Measurements from ENCODE around the gene PRKCA.

Gene PRKCA

GRCh38 chr17:66441101-66441661, 138.8 kb downstream of the PRKCA start:
- TF ChIP-seq EGR1 (IDR thresholded peaks at IDR 0.05): no peak
- TF ChIP-seq, protein P1, sequence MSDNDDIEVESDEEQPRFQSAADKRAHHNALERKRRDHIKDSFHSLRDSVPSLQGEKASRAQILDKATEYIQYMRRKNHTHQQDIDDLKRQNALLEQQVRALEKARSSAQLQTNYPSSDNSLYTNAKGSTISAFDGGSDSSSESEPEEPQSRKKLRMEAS (IDR thresholded peaks at IDR 0.05): no peak
- no peak for TF ChIP-seq YY1 (IDR thresholded peaks at IDR 0.05; ENCODE audit: low read depth)
- no peak for TF ChIP-seq REST (IDR thresholded peaks at IDR 0.05; ENCODE audit: low read depth)
- no peak for TF ChIP-seq CEBPB (IDR thresholded peaks at IDR 0.05)
- TF ChIP-seq, protein P2, sequence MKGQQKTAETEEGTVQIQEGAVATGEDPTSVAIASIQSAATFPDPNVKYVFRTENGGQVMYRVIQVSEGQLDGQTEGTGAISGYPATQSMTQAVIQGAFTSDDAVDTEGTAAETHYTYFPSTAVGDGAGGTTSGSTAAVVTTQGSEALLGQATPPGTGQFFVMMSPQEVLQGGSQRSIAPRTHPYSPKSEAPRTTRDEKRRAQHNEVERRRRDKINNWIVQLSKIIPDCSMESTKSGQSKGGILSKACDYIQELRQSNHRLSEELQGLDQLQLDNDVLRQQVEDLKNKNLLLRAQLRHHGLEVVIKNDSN (IDR thresholded peaks at IDR 0.05): no peak
- no peak for TF ChIP-seq RAD21 (IDR thresholded peaks at IDR 0.05; ENCODE audit: low read depth)
- TF ChIP-seq TEAD4 (IDR thresholded peaks at IDR 0.05): no peak
- TF ChIP-seq TAF1 (IDR thresholded peaks at IDR 0.05; ENCODE audit: low read depth): no peak
- TF ChIP-seq CREB1 (IDR thresholded peaks at IDR 0.05; ENCODE audit: low read depth): no peak
- TF ChIP-seq FOXM1 (IDR thresholded peaks at IDR 0.05; ENCODE audit: borderline replicate concordance, low read depth): no peak
- no peak for TF ChIP-seq EP300 (IDR thresholded peaks at IDR 0.05; ENCODE audit: borderline replicate concordance)
- no peak for TF ChIP-seq ZBTB7A (IDR thresholded peaks at IDR 0.05; ENCODE audit: low read depth)
- TF ChIP-seq TCF12 (IDR thresholded peaks at IDR 0.05; ENCODE audit: low read depth): no peak
- TF ChIP-seq NFIC (IDR thresholded peaks at IDR 0.05): no peak

DNA sequence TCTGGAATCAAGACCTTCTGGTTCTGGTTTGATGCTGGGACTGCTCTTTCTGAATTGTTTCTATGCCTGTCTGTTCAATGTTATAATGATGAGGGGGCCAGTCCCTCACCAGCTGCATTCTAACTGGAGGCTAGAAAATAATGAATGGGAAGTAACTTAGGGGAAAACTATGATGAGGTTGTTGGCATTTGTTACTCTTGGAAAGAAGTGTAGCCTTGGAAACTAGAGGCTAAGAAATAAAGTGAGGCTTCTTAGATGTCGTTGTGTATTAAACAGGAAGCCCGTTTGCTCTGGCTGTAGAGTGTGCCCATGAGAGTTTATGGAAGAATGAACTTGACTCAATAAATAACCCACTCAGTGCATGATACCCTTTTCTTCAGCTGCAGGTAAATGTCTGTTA, 140.8 kb downstream of the PRKCA start:
- TF ChIP-seq REST (IDR thresholded peaks at IDR 0.05; ENCODE audit: low read depth) (no peak), TCF12 (IDR thresholded peaks at IDR 0.05; ENCODE audit: low read depth) (no peak), TEAD4 (IDR thresholded peaks at IDR 0.05) (no peak), EP300 (IDR thresholded peaks at IDR 0.05; ENCODE audit: borderline replicate concordance) (no peak), CEBPB (IDR thresholded peaks at IDR 0.05) (no peak), YY1 (IDR thresholded peaks at IDR 0.05; ENCODE audit: low read depth) (no peak), ZBTB7A (IDR thresholded peaks at IDR 0.05; ENCODE audit: low read depth) (no peak), RAD21 (IDR thresholded peaks at IDR 0.05; ENCODE audit: low read depth) (no peak), EGR1 (IDR thresholded peaks at IDR 0.05) (no peak), FOXM1 (IDR thresholded peaks at IDR 0.05; ENCODE audit: borderline replicate concordance, low read depth) (no peak), NFIC (IDR thresholded peaks at IDR 0.05) (no peak), CREB1 (IDR thresholded peaks at IDR 0.05; ENCODE audit: low read depth) (no peak), TAF1 (IDR thresholded peaks at IDR 0.05; ENCODE audit: low read depth) (no peak)
- TF ChIP-seq, protein P1 (IDR thresholded peaks at IDR 0.05): no peak
- TF ChIP-seq, protein P2 (IDR thresholded peaks at IDR 0.05): no peak

GRCh38 chr17:66443606-66444005, 141.2 kb downstream of the PRKCA start:
- TF ChIP-seq EP300 (IDR thresholded peaks at IDR 0.05; ENCODE audit: borderline replicate concordance): no peak
- TF ChIP-seq NFIC (IDR thresholded peaks at IDR 0.05): no peak
- TF ChIP-seq YY1 (IDR thresholded peaks at IDR 0.05; ENCODE audit: low read depth): no peak
- TF ChIP-seq FOXM1 (IDR thresholded peaks at IDR 0.05; ENCODE audit: borderline replicate concordance, low read depth): no peak
- no peak for TF ChIP-seq ZBTB7A (IDR thresholded peaks at IDR 0.05; ENCODE audit: low read depth)
- TF ChIP-seq CEBPB (IDR thresholded peaks at IDR 0.05): no peak
- no peak for TF ChIP-seq TAF1 (IDR thresholded peaks at IDR 0.05; ENCODE audit: low read depth)
- TF ChIP-seq REST (IDR thresholded peaks at IDR 0.05; ENCODE audit: low read depth): no peak
- TF ChIP-seq TEAD4 (IDR thresholded peaks at IDR 0.05): no peak
- TF ChIP-seq, protein P2 (IDR thresholded peaks at IDR 0.05): no peak
- TF ChIP-seq EGR1 (IDR thresholded peaks at IDR 0.05): no peak

GRCh38 chr17:66444031-66444430, 141.6 kb downstream of the PRKCA start:
- no peak for TF ChIP-seq RAD21 (IDR thresholded peaks at IDR 0.05; ENCODE audit: low read depth)
- no peak for TF ChIP-seq YY1 (IDR thresholded peaks at IDR 0.05; ENCODE audit: low read depth)
